ENCODE data around the gene FAM181B. TPM values are rescaled to one million over a fixed set of nuclear protein-coding genes. Genes with fewer than 3 reads are reported as not detected.

FAM181B gene
- total RNA-seq, 2 experiments from 2014 or later: not detected

GRCh38 chr11:82731691-82732277, 1.9 kb downstream of the FAM181B start:
- H3K9me3 Mint-ChIP-seq: no peaks in the 10 kb centered on the region

GRCh38 chr11:82730754-82731153, 2.9 kb downstream of the FAM181B start:
- Mint-ChIP-seq H3K36me3 (ENCODE audit: low read depth) (no peaks in the 10 kb centered on the region), H3K9me3 (no peaks in the 10 kb centered on the region), H3K27ac (no peak overlapping the region), H3K4me3 (no peak overlapping the region), H3K4me1 (ENCODE audit: low read depth) (peaks cover 4% of the 10 kb centered on the region), H3K27me3 (peaks cover 64% of the 10 kb centered on the region)
- POLR2A ChIA-PET: no interaction called here
- CTCF ChIA-PET: no interaction called here
- ATAC-seq (no peak), DNase-seq (no peak)
- intact Hi-C loops (cut with micrococcal nuclease): no loop called here
- TF ChIP-seq, protein P1, sequence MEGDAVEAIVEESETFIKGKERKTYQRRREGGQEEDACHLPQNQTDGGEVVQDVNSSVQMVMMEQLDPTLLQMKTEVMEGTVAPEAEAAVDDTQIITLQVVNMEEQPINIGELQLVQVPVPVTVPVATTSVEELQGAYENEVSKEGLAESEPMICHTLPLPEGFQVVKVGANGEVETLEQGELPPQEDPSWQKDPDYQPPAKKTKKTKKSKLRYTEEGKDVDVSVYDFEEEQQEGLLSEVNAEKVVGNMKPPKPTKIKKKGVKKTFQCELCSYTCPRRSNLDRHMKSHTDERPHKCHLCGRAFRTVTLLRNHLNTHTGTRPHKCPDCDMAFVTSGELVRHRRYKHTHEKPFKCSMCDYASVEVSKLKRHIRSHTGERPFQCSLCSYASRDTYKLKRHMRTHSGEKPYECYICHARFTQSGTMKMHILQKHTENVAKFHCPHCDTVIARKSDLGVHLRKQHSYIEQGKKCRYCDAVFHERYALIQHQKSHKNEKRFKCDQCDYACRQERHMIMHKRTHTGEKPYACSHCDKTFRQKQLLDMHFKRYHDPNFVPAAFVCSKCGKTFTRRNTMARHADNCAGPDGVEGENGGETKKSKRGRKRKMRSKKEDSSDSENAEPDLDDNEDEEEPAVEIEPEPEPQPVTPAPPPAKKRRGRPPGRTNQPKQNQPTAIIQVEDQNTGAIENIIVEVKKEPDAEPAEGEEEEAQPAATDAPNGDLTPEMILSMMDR (IDR thresholded peaks at IDR 0.05): no peak

More at GRCh38 chr11:82731691-82732277, 1.9 kb downstream of the FAM181B start:
- CTCF ChIA-PET: no interaction called here
- TF ChIP-seq, protein P1 (IDR thresholded peaks at IDR 0.05): no peak
- intact Hi-C loops (cut with micrococcal nuclease): no loop called here
- ATAC-seq: no peak
- no peak for DNase-seq
- POLR2A ChIA-PET: no interaction called here
- Mint-ChIP-seq H3K4me3 (no peak overlapping the region), H3K4me1 (ENCODE audit: low read depth) (peaks cover 4% of the 10 kb centered on the region), H3K36me3 (ENCODE audit: low read depth) (no peaks in the 10 kb centered on the region), H3K27ac (no peak overlapping the region), H3K27me3 (peaks cover 63% of the 10 kb centered on the region)

- Mint-ChIP-seq H3K27me3 (peaks cover 62% of the 10 kb centered on the region), H3K4me3 (no peak overlapping the region), H3K27ac (no peak overlapping the region), H3K4me1 (ENCODE audit: low read depth) (peaks cover 4% of the 10 kb centered on the region), H3K36me3 (ENCODE audit: low read depth) (no peaks in the 10 kb centered on the region), H3K9me3 (no peaks in the 10 kb centered on the region)
- no peak for DNase-seq
- no peak for ATAC-seq
- TF ChIP-seq, protein P1 (IDR thresholded peaks at IDR 0.05): no peak
- intact Hi-C loops (cut with micrococcal nuclease): no loop called here
- POLR2A ChIA-PET: no interaction called here
- CTCF ChIA-PET: no interaction called here
Observed at GRCh38 chr11:82730286-82730685, 3.4 kb downstream of the FAM181B start.

DNA sequence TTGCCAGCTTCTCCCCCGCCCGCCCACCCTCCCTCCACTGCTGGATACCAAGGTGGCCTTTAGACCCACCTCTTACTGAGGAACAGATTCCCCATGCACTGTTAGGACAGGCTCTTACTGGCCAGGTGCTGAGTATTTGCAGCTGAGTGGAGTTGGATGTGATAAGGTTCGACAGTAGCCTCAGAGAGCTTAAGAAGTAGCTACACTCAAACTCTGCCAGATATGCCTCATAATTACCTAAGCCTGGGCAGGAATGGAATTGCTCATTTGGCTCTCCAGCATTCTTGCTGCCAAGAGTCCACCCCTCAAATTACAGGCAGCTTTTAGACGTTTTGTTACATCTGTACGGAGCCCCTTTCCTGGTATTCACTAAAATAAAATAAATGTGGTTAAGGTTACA, 9.6 kb downstream of the FAM181B start:
- DNase-seq (no peak), ATAC-seq (no peak)
- intact Hi-C loops (cut with micrococcal nuclease): loop anchor here (10.0 kb wide), 1 partner anchor 531 kb away; no protein-coding TSS in a partner anchor
- ChIA-PET CTCF (interaction anchor here (1.3 to 1.4 kb wide), 2 partner anchors 118 to 526 kb away, joined by 3 read pairs; no protein-coding TSS in a partner anchor), POLR2A (no interaction called here)
- Mint-ChIP-seq H3K36me3 (ENCODE audit: low read depth) (no peaks in the 10 kb centered on the region), H3K4me3 (no peak overlapping the region), H3K9me3 (no peaks in the 10 kb centered on the region), H3K4me1 (ENCODE audit: low read depth) (no peaks in the 10 kb centered on the region), H3K27ac (no peak overlapping the region), H3K27me3 (peaks cover 20% of the 10 kb centered on the region)
- TF ChIP-seq, protein P1 (IDR thresholded peaks at IDR 0.05): no peak

DNA sequence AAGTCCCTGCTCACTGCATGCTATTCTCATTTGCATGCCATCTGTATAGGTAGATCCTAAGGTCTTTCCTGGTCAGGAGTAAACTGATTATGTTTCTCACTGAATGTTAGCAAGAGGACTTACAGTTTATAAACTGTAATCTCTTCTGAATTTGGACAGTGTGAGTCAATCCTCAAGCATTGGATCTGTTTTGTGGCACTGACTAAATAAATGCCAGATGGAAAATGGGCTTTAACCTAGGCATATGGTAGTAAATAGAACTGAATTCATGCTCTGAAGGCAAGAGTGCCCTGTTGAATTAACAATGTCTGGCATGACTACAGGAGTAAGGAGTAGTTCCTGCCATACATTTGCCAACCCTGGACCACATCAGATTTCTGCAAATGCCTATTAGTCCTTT, 11.4 kb downstream of the FAM181B start:
- intact Hi-C loops (cut with micrococcal nuclease): loop anchor here (10.0 kb wide), 1 partner anchor 533 kb away; no protein-coding TSS in a partner anchor
- Mint-ChIP-seq H3K9me3 (no peaks in the 10 kb centered on the region), H3K27me3 (peaks cover 15% of the 10 kb centered on the region), H3K4me3 (no peak overlapping the region), H3K4me1 (ENCODE audit: low read depth) (no peaks in the 10 kb centered on the region), H3K27ac (no peak overlapping the region), H3K36me3 (ENCODE audit: low read depth) (no peaks in the 10 kb centered on the region)
- DNase-seq: no peak
- ChIA-PET POLR2A (no interaction called here), CTCF (interaction anchor here (1.1 to 1.2 kb wide), 2 partner anchors 53 to 145 kb away, joined by 3 read pairs; no protein-coding TSS in a partner anchor)
- ATAC-seq: no peak
- TF ChIP-seq, protein P1 (IDR thresholded peaks at IDR 0.05): no peak

All from activated CD8-positive, alpha-beta T cell treated with anti-CD3 and anti-CD28 coated beads for 36 hours (primary cell).